B cell (primary cell): ENCODE results near the gene TECTA.

Source experiments
- EZH2 ChIP-seq: IDR thresholded peaks from 2 replicates; pipeline ENCODE4 v1.6.1; 2012; ENCODE audit warnings: borderline replicate concordance, low read depth, mild to moderate bottlenecking, moderate library complexity, low read length; ENCODE audit not compliant: insufficient read depth, poor library complexity, severe bottlenecking
- TF ChIP-seq, protein P1 (sequence below): fragments of 200-600 bp; IDR thresholded peaks from one replicate; pipeline ENCODE4 v1.8.0; 2022; ENCODE audit warnings: antibody characterized with exemption, mild to moderate bottlenecking

- TF ChIP-seq, protein P1, sequence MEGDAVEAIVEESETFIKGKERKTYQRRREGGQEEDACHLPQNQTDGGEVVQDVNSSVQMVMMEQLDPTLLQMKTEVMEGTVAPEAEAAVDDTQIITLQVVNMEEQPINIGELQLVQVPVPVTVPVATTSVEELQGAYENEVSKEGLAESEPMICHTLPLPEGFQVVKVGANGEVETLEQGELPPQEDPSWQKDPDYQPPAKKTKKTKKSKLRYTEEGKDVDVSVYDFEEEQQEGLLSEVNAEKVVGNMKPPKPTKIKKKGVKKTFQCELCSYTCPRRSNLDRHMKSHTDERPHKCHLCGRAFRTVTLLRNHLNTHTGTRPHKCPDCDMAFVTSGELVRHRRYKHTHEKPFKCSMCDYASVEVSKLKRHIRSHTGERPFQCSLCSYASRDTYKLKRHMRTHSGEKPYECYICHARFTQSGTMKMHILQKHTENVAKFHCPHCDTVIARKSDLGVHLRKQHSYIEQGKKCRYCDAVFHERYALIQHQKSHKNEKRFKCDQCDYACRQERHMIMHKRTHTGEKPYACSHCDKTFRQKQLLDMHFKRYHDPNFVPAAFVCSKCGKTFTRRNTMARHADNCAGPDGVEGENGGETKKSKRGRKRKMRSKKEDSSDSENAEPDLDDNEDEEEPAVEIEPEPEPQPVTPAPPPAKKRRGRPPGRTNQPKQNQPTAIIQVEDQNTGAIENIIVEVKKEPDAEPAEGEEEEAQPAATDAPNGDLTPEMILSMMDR, result no peak
- no peak for TF ChIP-seq EZH2
These were observed 56.7 kb downstream of the TECTA start for GRCh38 chr11:121157756-121158155.
